Activated CD4-positive, alpha-beta memory T cell treated with anti-CD3 and anti-CD28 coated beads, Interleukin-2, amount 10 ng/mL, durations not matched to agents 7 days and 5 days (primary cell): ENCODE data around the gene NUDT16. TPM values are rescaled to one million over a fixed set of nuclear protein-coding genes. Genes with fewer than 3 reads are reported as not detected.

Experiments used
- CTCF ChIA-PET: fragments of 350-600 bp; sonication (Branson Sonifier 250); formaldehyde crosslinking; loops from one replicate; lab custom pipeline; 2021; ENCODE audit warnings: antibody characterized with exemption, inconsistent platforms; lab: Charles Lee
- POLR2A ChIA-PET: fragments of 350-600 bp; sonication (Branson Sonifier 250); formaldehyde crosslinking; loops from one replicate; lab custom pipeline; 2021; ENCODE audit warnings: antibody characterized with exemption; lab: Charles Lee
- DNase-seq: peaks from one replicate; pipeline ENCODE4 v3.0.0-alpha.2; 2020
- H3K27ac Mint-ChIP-seq: one replicate; pipeline ENCODE4 v1.8.0; 2021; ENCODE audit warnings: mild to moderate bottlenecking, mixed read lengths
- H3K27me3 Mint-ChIP-seq: one replicate; pipeline ENCODE4 v1.8.0; 2021; ENCODE audit warnings: mixed read lengths
- H3K36me3 Mint-ChIP-seq: one replicate; pipeline ENCODE4 v1.8.0; 2021; ENCODE audit warnings: low read depth, mixed read lengths
- H3K4me1 Mint-ChIP-seq: one replicate; pipeline ENCODE4 v1.8.0; 2021; ENCODE audit warnings: mixed read lengths
- H3K4me3 Mint-ChIP-seq: one replicate; pipeline ENCODE4 v1.8.0; 2021; ENCODE audit warnings: mild to moderate bottlenecking, mixed read lengths
- H3K9me3 Mint-ChIP-seq: one replicate; pipeline ENCODE4 v1.8.0; 2021; ENCODE audit warnings: mixed read lengths
- total RNA-seq, 2 experiments: library from RNA; stranded (reverse); gene quantifications; one replicate each; pipeline ENCODE4 v1.2.3, GENCODE V29; 2021

Gene NUDT16
- total RNA-seq, 2 experiments from 2014 or later: 12.3 to 12.4 TPM

DNA sequence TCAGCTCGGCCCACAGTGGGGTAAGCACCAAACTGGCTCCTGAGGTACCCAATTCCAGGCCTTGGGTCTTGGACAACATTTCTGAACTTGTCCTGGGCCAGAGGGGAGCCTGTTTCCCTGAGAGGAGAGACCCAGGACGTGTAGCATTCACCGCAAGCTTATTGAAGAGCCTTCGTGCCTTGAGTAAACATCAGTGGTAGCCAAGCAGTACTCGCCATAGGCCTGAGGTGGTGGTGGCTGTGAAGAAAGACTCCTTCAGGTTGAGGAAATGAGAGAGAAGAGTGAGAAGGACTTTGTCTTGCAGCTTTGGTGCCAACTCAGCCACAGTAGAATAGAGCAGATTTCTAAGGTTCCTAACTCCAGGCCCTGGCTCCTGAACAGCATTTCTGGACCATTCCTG, 50.2 kb downstream of the NUDT16 start:
- no peak overlapping the region for H3K4me3 Mint-ChIP-seq
- DNase-seq: no peak
- no peaks in the 10 kb centered on the region for H3K4me1 Mint-ChIP-seq
- ChIA-PET POLR2A (no interaction called here), CTCF (no interaction called here)
- H3K27me3 Mint-ChIP-seq: peaks cover 2% of the 10 kb centered on the region
- H3K9me3 Mint-ChIP-seq: no peaks in the 10 kb centered on the region
- H3K27ac Mint-ChIP-seq: no peak overlapping the region
- H3K36me3 Mint-ChIP-seq: no peaks in the 10 kb centered on the region

- Mint-ChIP-seq H3K9me3 (no peaks in the 10 kb centered on the region), H3K27me3 (peaks cover 2% of the 10 kb centered on the region), H3K4me3 (no peak overlapping the region), H3K27ac (no peak overlapping the region), H3K4me1 (no peaks in the 10 kb centered on the region), H3K36me3 (no peaks in the 10 kb centered on the region)
- ChIA-PET CTCF (no interaction called here), POLR2A (no interaction called here)
- no peak for DNase-seq
Measured at GRCh38 chr3:131432441-131432840, 50.9 kb downstream of the NUDT16 start.

- no peak for DNase-seq
- ChIA-PET CTCF (no interaction called here), POLR2A (no interaction called here)
- Mint-ChIP-seq H3K4me3 (no peak overlapping the region), H3K9me3 (no peaks in the 10 kb centered on the region), H3K27ac (no peak overlapping the region), H3K4me1 (no peaks in the 10 kb centered on the region), H3K27me3 (peaks cover 6% of the 10 kb centered on the region), H3K36me3 (no peaks in the 10 kb centered on the region)
Measured at GRCh38 chr3:131435000-131435399, 53.4 kb downstream of the NUDT16 start.

Other genes starting within 250 kb of the NUDT16 start
- gene MRPL3, start 121.2 kb downstream of the NUDT16 start, total RNA-seq: 10 to 100 TPM; 61.4 to 63.5 TPM